ENCODE data around the gene IPPK. TPM values are rescaled to one million over a fixed set of nuclear protein-coding genes. Genes with fewer than 3 reads are reported as not detected.
A peak's percentile ranks its signal among the peaks of the same experiment; 100 is the strongest.

The IPPK gene
- total and polyA plus RNA-seq, 2 of the 8 experiments (the other 6 are each of a cell fraction or from before 2014, with no cell fraction given), result 10.5 to 13.6 TPM

GRCh38 chr9:92704528-92704927 is 34.6 kb upstream of the IPPK start:
- no peak overlapping the region for H2BK5ac ChIP-seq (ENCODE audit: low read depth, low read length)
- H3K4me2 ChIP-seq (ENCODE audit: insufficient read depth in 1 of 2, low read depth in 2 of 2, low read length in 2 of 2), result no peak overlapping the region
- no peak overlapping the region for H3K27ac ChIP-seq (ENCODE audit: low read depth, low read length)
- H3K56ac ChIP-seq (replicated peaks; ENCODE audit: insufficient read length, low read depth, low read length), result no peak overlapping the region
- DNase-seq (ENCODE audit: low read depth in 1 of 2, low spot score in 2 of 2) (peak in 1 of 2 experiments; percentile 19), FAIRE-seq (no peak)
- H2AK5ac ChIP-seq (ENCODE audit: low read depth, low read length), result no peak overlapping the region
- no peak overlapping the region for H4K91ac ChIP-seq (replicated peaks; ENCODE audit: insufficient read length, low read length)
- no peaks in the 10 kb centered on the region for H3K4me1 ChIP-seq (replicated peaks in 1 of 4; ENCODE audit: control insufficient read depth in 3 of 4, insufficient read depth in 4 of 4, low read length in 3 of 4)
- TF ChIP-seq SP4 (IDR thresholded peaks at IDR 0.05; ENCODE audit: low read length) (no peak), POLR2A (IDR thresholded peaks at IDR 0.05; ENCODE audit: control extremely low read depth in 1 of 2, low read depth in 2 of 2, low read length in 2 of 2) (no peak), RNF2 (IDR thresholded peaks at IDR 0.05; ENCODE audit: borderline replicate concordance, low read depth, low read length, missing control alignments, poor library complexity, severe bottlenecking) (no peak), CTCF (IDR thresholded peaks at IDR 0.05; ENCODE audit: control extremely low read depth in 1 of 3, insufficient read depth in 1 of 3, low read depth in 1 of 3, low read length in 3 of 3) (no peak), SAP30 (IDR thresholded peaks at IDR 0.05; ENCODE audit: insufficient read depth, insufficient replicate concordance, low read length) (no peak), SIRT6 (IDR thresholded peaks at IDR 0.05; ENCODE audit: low read length) (no peak), RXRA (IDR thresholded peaks at IDR 0.05; ENCODE audit: insufficient read depth, low read depth, low read length) (no peak), RBBP5 (IDR thresholded peaks at IDR 0.05; ENCODE audit: borderline replicate concordance, low read depth, low read length) (no peak), MAFK (IDR thresholded peaks at IDR 0.05; ENCODE audit: low read depth, low read length) (no peak), JUND (IDR thresholded peaks at IDR 0.05; ENCODE audit: low read length) (no peak)
- H3K23me2 ChIP-seq (ENCODE audit: low read depth, low read length), result no peaks in the 10 kb centered on the region
- H4K20me1 ChIP-seq (replicated peaks in 1 of 2; ENCODE audit: control insufficient read depth in 1 of 2, insufficient read depth in 2 of 2, low read length in 2 of 2), result peaks cover 0 to 1% of the 10 kb centered on the region in 2 experiments
- H3K79me2 ChIP-seq (ENCODE audit: control insufficient read depth in 1 of 2, insufficient read depth in 2 of 2, low read length in 2 of 2), result no peaks in the 10 kb centered on the region
- no peaks in the 10 kb centered on the region for H3K27me3 ChIP-seq (replicated peaks in 1 of 4; ENCODE audit: control insufficient read depth in 3 of 4, extremely low read depth in 1 of 4, insufficient read depth in 3 of 4, low read length in 3 of 4)
- no peak overlapping the region for H3K4ac ChIP-seq (replicated peaks; ENCODE audit: insufficient read length, low read depth, low read length)
- no peak overlapping the region for H3K9ac ChIP-seq (replicated peaks in 1 of 4; ENCODE audit: extremely low read depth in 1 of 4, low read depth in 3 of 4, low read length in 3 of 4)
- ChIA-PET POLR2A (ENCODE audit: partially characterized antibody) (no interaction called here), CTCF (ENCODE audit: partially characterized antibody) (interaction anchor here (0.9 to 4.0 kb wide), 6 partner anchors 9 to 92 kb away, joined by 3 to 31 read pairs (median 4); no protein-coding TSS in a partner anchor)
- no peak overlapping the region for H2AFZ ChIP-seq (ENCODE audit: low read length)
- no peak overlapping the region for H3K18ac ChIP-seq (ENCODE audit: extremely low read depth, low read length)
- no peaks in the 10 kb centered on the region for H3K9me3 ChIP-seq (ENCODE audit: insufficient read depth in 2 of 2, low read depth in 1 of 2, low read length in 1 of 2)
- no peak overlapping the region for H4K5ac ChIP-seq (ENCODE audit: insufficient read length, low read depth, low read length)
- no peak overlapping the region for H3K14ac ChIP-seq (ENCODE audit: insufficient read length)
- no peak overlapping the region for H2BK12ac ChIP-seq (ENCODE audit: low read depth, low read length)
- H3K79me1 ChIP-seq (ENCODE audit: low read depth, low read length), result no peaks in the 10 kb centered on the region; the same call in 1 of the 2 replicates
- H3K23ac ChIP-seq (ENCODE audit: insufficient read length), result no peak overlapping the region
- 73% methylated on average over 2 of the region's 2 CpGs; no CpG with 5 or more reads in 1 of the 2 experiments for WGBS, 2 experiments (ENCODE audit: extremely low coverage in 1 of 2, insufficient coverage in 1 of 2, insufficient read length in 1 of 2, insufficient replicate concordance in 2 of 2, low coverage in 1 of 2, low lambda C conversion rate in 2 of 2, missing lambda C conversion rate in 1 of 2)
- H4K8ac ChIP-seq (ENCODE audit: extremely low read depth, insufficient read depth, low read length), result no peak overlapping the region
- no peak overlapping the region for H2BK120ac ChIP-seq (replicated peaks; ENCODE audit: low read depth, low read length)
- no peaks in the 10 kb centered on the region; a peak in 3 of 8 replicates for H3K36me3 ChIP-seq (ENCODE audit: control insufficient read depth in 2 of 4, insufficient read depth in 4 of 4, low read length in 3 of 4)
- no peak overlapping the region for H2BK15ac ChIP-seq (ENCODE audit: low read length)
- no peak overlapping the region for H3K4me3 ChIP-seq (ENCODE audit: extremely low read depth in 1 of 4, insufficient read depth in 2 of 4, low read depth in 3 of 4, low read length in 4 of 4)
- H2BK20ac ChIP-seq (ENCODE audit: low read length), result no peak overlapping the region

Data from H1 (cell line).